ENCODE data around the gene ADIG. TPM values are rescaled to one million over a fixed set of nuclear protein-coding genes. Genes with fewer than 3 reads are reported as not detected.

Gene ADIG
- total RNA-seq, 1 experiment from 2014 or later = not detected

GRCh38 chr20:38602185-38602581 is 21.2 kb downstream of the ADIG start:
- DNase-seq (ENCODE audit: low spot score) = no peak

GRCh38 chr20:38603286-38603685 is 22.3 kb downstream of the ADIG start:
- no peak for DNase-seq (ENCODE audit: low spot score)

GRCh38 chr20:38604873-38605303 is 23.9 kb downstream of the ADIG start:
- DNase-seq (ENCODE audit: low spot score) = peak; percentile 54

- DNase-seq (ENCODE audit: low spot score) = no peak
These were observed 26.4 kb downstream of the ADIG start for GRCh38 chr20:38607351-38607750.

GRCh38 chr20:38608188-38608587 is 27.2 kb downstream of the ADIG start:
- DNase-seq (ENCODE audit: low spot score) = no peak

GRCh38 chr20:38609815-38610214 is 28.8 kb downstream of the ADIG start:
- DNase-seq (ENCODE audit: low spot score) = no peak

GRCh38 chr20:38610521-38610920 is 29.5 kb downstream of the ADIG start:
- DNase-seq (ENCODE audit: low spot score) = no peak

GRCh38 chr20:38612751-38613515 is 31.9 kb downstream of the ADIG start:
- no peak for DNase-seq (ENCODE audit: low spot score)

GRCh38 chr20:38615283-38615682 is 34.3 kb downstream of the ADIG start:
- DNase-seq (ENCODE audit: low spot score) = no peak

GRCh38 chr20:38616457-38616856 is 35.5 kb downstream of the ADIG start:
- no peak for DNase-seq (ENCODE audit: low spot score)

GRCh38 chr20:38617011-38617829 is 36.2 kb downstream of the ADIG start:
- DNase-seq (ENCODE audit: low spot score) = no peak

GRCh38 chr20:38617830-38618196 is 36.8 kb downstream of the ADIG start:
- no peak for DNase-seq (ENCODE audit: low spot score)

GRCh38 chr20:38620441-38620840 is 39.4 kb downstream of the ADIG start:
- DNase-seq (ENCODE audit: low spot score) = no peak

GRCh38 chr20:38623061-38623460 is 42.1 kb downstream of the ADIG start:
- DNase-seq (ENCODE audit: low spot score) = no peak

GRCh38 chr20:38624084-38624483 is 43.1 kb downstream of the ADIG start:
- no peak for DNase-seq (ENCODE audit: low spot score)

GRCh38 chr20:38625896-38626295 is 44.9 kb downstream of the ADIG start:
- no peak for DNase-seq (ENCODE audit: low spot score)

- no peak for DNase-seq (ENCODE audit: low spot score)
These were observed 46.1 kb downstream of the ADIG start for GRCh38 chr20:38626921-38627659.

GRCh38 chr20:38628580-38629470 is 47.8 kb downstream of the ADIG start:
- no peak for DNase-seq (ENCODE audit: low spot score)

GRCh38 chr20:38629979-38630378 is 49.0 kb downstream of the ADIG start:
- DNase-seq (ENCODE audit: low spot score) = no peak

GRCh38 chr20:38630727-38631126 is 49.7 kb downstream of the ADIG start:
- no peak for DNase-seq (ENCODE audit: low spot score)
